ENCODE data around the gene COX6A1. TPM values are rescaled to one million over a fixed set of nuclear protein-coding genes. Genes with fewer than 3 reads are reported as not detected.

COX6A1 gene
- total and polyA plus RNA-seq, 4 experiments from 2014 or later: 144 to 1,220 (median 493) TPM

- Mint-ChIP-seq H3K27ac (peak overlapping the region; percentile 13 to 89 (median 53)), H3K9me3 (no peaks in the 10 kb centered on the region), H3K27me3 (no peaks in the 10 kb centered on the region), H3K4me1 (peaks cover 10 to 52% (median 35%) of the 10 kb centered on the region in 4 donors), H3K36me3 (peaks cover 38 to 60% of the 10 kb centered on the region in 2 donors), H3K4me3 (peak overlapping the region in 7 of 8 donors; percentile 17 to 64 (median 29))
- H3K36me3 ChIP-seq (ENCODE audit: insufficient read depth, low read length): peaks cover 39% of the 10 kb centered on the region
- DNase-seq: peak; percentile 44 to 55 (median 49)
- ChIA-PET POLR2A (ENCODE audit: partially characterized antibody) (interaction anchor here (0.6 to 2.1 kb wide), 4 partner anchors 10 to 22 kb away, joined by 3 to 6 read pairs (median 4); partner anchors contain the start of genes GATC and TRIAP1), CTCF (ENCODE audit: partially characterized antibody) (interaction anchor here (0.7 to 15.8 kb wide), 10 partner anchors 15 to 861 kb away, joined by 3 to 187 read pairs (median 4); partner anchors contain the start of genes COX6A1, GATC, PLA2G1B and POP5)
- intact Hi-C loops (cut with micrococcal nuclease): loop anchor here (1.0 kb wide), 2 partner anchors 27 to 110 kb away; no protein-coding TSS in a partner anchor
- H3K4me3 ChIP-seq (ENCODE audit: low read length in 2 of 2): no peak overlapping the region
- no peaks in the 10 kb centered on the region for H3K9me3 ChIP-seq (ENCODE audit: control insufficient read depth in 1 of 2, low read length in 2 of 2)
- peaks cover 40% of the 10 kb centered on the region for H3K4me1 ChIP-seq (ENCODE audit: insufficient read depth, low read length)
- no peaks in the 10 kb centered on the region for H3K27me3 ChIP-seq (ENCODE audit: insufficient read depth, low read length)
- no peak overlapping the region for H3K27ac ChIP-seq (ENCODE audit: low read depth, low read length)
These were observed 28.8 kb downstream of the COX6A1 start for GRCh38 chr12:120466560-120467315.

- Mint-ChIP-seq H3K36me3 (peaks cover 31 to 53% of the 10 kb centered on the region in 2 donors), H3K4me3 (peak overlapping the region; percentile 30 to 93 (median 88)), H3K9me3 (no peaks in the 10 kb centered on the region), H3K4me1 (peaks cover 10 to 56% (median 36%) of the 10 kb centered on the region in 4 donors), H3K27ac (peak overlapping the region in 6 of 7 donors; percentile 4 to 93 (median 58)), H3K27me3 (no peaks in the 10 kb centered on the region)
- intact Hi-C loops (cut with micrococcal nuclease): no loop called here
- ChIA-PET CTCF (ENCODE audit: partially characterized antibody) (interaction anchor here (1.6 to 15.8 kb wide), 8 partner anchors 16 to 112 kb away, joined by 4 to 187 read pairs (median 9); partner anchors contain the start of genes COX6A1, DYNLL1, GATC and TRIAP1), POLR2A (ENCODE audit: partially characterized antibody) (interaction anchor here (0.7 to 4.1 kb wide), 7 partner anchors 15 to 1799 kb away, joined by 4 to 42 read pairs (median 13); partner anchors contain the start of genes COX6A1, DYNLL1, GATC and POP5)
- no peak for DNase-seq
- no peak overlapping the region for H3K27ac ChIP-seq (ENCODE audit: low read depth, low read length)
- no peak overlapping the region for H3K4me3 ChIP-seq (ENCODE audit: low read length in 2 of 2)
- no peaks in the 10 kb centered on the region for H3K9me3 ChIP-seq (ENCODE audit: control insufficient read depth in 1 of 2, low read length in 2 of 2)
- H3K36me3 ChIP-seq (ENCODE audit: insufficient read depth, low read length): peaks cover 32% of the 10 kb centered on the region
- H3K27me3 ChIP-seq (ENCODE audit: insufficient read depth, low read length): no peaks in the 10 kb centered on the region
- peaks cover 40% of the 10 kb centered on the region for H3K4me1 ChIP-seq (ENCODE audit: insufficient read depth, low read length)
These were observed 29.5 kb downstream of the COX6A1 start for GRCh38 chr12:120467439-120467838.

GRCh38 chr12:120468325-120468820 is 30.5 kb downstream of the COX6A1 start:
- peaks cover 40% of the 10 kb centered on the region for H3K4me1 ChIP-seq (ENCODE audit: insufficient read depth, low read length)
- H3K9me3 ChIP-seq (ENCODE audit: control insufficient read depth in 1 of 2, low read length in 2 of 2): no peaks in the 10 kb centered on the region
- intact Hi-C loops (cut with micrococcal nuclease): loop anchor here (2.0 kb wide), 3 partner anchors 22 to 218 kb away; partner anchors contain the start of genes GATC, MLEC, RNF10 and TRIAP1
- peak overlapping the region; percentile 75 to 84 for H3K4me3 ChIP-seq (ENCODE audit: low read length in 2 of 2)
- ChIA-PET CTCF (ENCODE audit: partially characterized antibody) (interaction anchor here (0.6 to 15.8 kb wide), 13 partner anchors 11 to 460 kb away, joined by 3 to 187 read pairs (median 5); partner anchors contain the start of genes COX6A1, DYNLL1, GATC and SIRT4), POLR2A (ENCODE audit: partially characterized antibody) (interaction anchor here (0.6 to 4.1 kb wide), 16 partner anchors 9 to 1203 kb away, joined by 3 to 42 read pairs (median 10); partner anchors contain the start of genes COQ5, COX6A1, DYNLL1 and POP5)
- DNase-seq: peak in 2 of 5 donors; percentile 19 to 46
- Mint-ChIP-seq H3K36me3 (peaks cover 25 to 45% of the 10 kb centered on the region in 2 donors), H3K4me1 (peaks cover 10 to 62% (median 36%) of the 10 kb centered on the region in 4 donors), H3K9me3 (no peaks in the 10 kb centered on the region), H3K4me3 (peak overlapping the region; percentile 87 to 94 (median 89)), H3K27me3 (no peaks in the 10 kb centered on the region), H3K27ac (peak overlapping the region; percentile 89 to 95 (median 92))
- peaks cover 24% of the 10 kb centered on the region for H3K36me3 ChIP-seq (ENCODE audit: insufficient read depth, low read length)
- no peaks in the 10 kb centered on the region for H3K27me3 ChIP-seq (ENCODE audit: insufficient read depth, low read length)
- peak overlapping the region; percentile 79 for H3K27ac ChIP-seq (ENCODE audit: low read depth, low read length)

- no peaks in the 10 kb centered on the region for H3K9me3 ChIP-seq (ENCODE audit: control insufficient read depth in 1 of 2, low read length in 2 of 2)
- POLR2A ChIA-PET (ENCODE audit: partially characterized antibody): interaction anchor here (0.8 to 4.1 kb wide), 18 partner anchors 10 to 268 kb away, joined by 3 to 42 read pairs (median 8); partner anchors contain the start of genes COQ5, COX6A1, DYNLL1 and POP5
- H3K4me1 Mint-ChIP-seq: peaks cover 10 to 62% (median 36%) of the 10 kb centered on the region in 4 donors
- peaks cover 18% of the 10 kb centered on the region for H3K36me3 ChIP-seq (ENCODE audit: insufficient read depth, low read length)
- no peaks in the 10 kb centered on the region for H3K9me3 Mint-ChIP-seq
- peak overlapping the region; percentile 87 to 94 (median 91) for H3K4me3 Mint-ChIP-seq
- H3K27me3 Mint-ChIP-seq: no peaks in the 10 kb centered on the region
- peak in 3 of 5 donors; percentile 16 to 21 (median 19) for DNase-seq
- peak overlapping the region; percentile 75 to 84 for H3K4me3 ChIP-seq (ENCODE audit: low read length in 2 of 2)
- peak overlapping the region; percentile 79 for H3K27ac ChIP-seq (ENCODE audit: low read depth, low read length)
- H3K27me3 ChIP-seq (ENCODE audit: insufficient read depth, low read length): no peaks in the 10 kb centered on the region
- H3K36me3 Mint-ChIP-seq: peaks cover 20 to 40% of the 10 kb centered on the region in 2 donors
- CTCF ChIA-PET (ENCODE audit: partially characterized antibody): interaction anchor here (0.5 to 15.8 kb wide), 18 partner anchors 11 to 274 kb away, joined by 3 to 187 read pairs (median 4); partner anchors contain the start of genes COX6A1, DYNLL1, GATC and SIRT4
- H3K4me1 ChIP-seq (ENCODE audit: insufficient read depth, low read length): peaks cover 40% of the 10 kb centered on the region
- peak overlapping the region; percentile 89 to 95 (median 92) for H3K27ac Mint-ChIP-seq
- intact Hi-C loops (cut with micrococcal nuclease): loop anchor here (1.0 to 2.0 kb wide), 6 partner anchors 22 to 218 kb away; partner anchors contain the start of genes COX6A1, DYNLL1, GATC and MLEC
These were observed 31.0 kb downstream of the COX6A1 start for GRCh38 chr12:120468821-120469449.

- Histone ChIP-seq H3K4me1 (ENCODE audit: insufficient read depth, low read length) (peaks cover 40% of the 10 kb centered on the region), H3K4me3 (ENCODE audit: low read length in 2 of 2) (peak within 1 kb of the TSS; percentile 75 to 84), H3K36me3 (ENCODE audit: insufficient read depth, low read length) (peaks cover 12% of the 10 kb centered on the region), H3K27me3 (ENCODE audit: insufficient read depth, low read length) (no peaks in the 10 kb centered on the region), H3K9me3 (ENCODE audit: control insufficient read depth in 1 of 2, low read length in 2 of 2) (no peaks in the 10 kb centered on the region), H3K27ac (ENCODE audit: low read depth, low read length) (peak within 1 kb of the TSS; percentile 79)
- Mint-ChIP-seq H3K9me3 (no peaks in the 10 kb centered on the region), H3K4me1 (peaks cover 10 to 62% (median 35%) of the 10 kb centered on the region in 4 donors), H3K27me3 (no peaks in the 10 kb centered on the region), H3K27ac (peak within 1 kb of the TSS; percentile 89 to 97 (median 92)), H3K4me3 (peak within 1 kb of the TSS; percentile 87 to 94 (median 91)), H3K36me3 (peaks cover 13 to 33% of the 10 kb centered on the region in 2 donors)
- POLR2A ChIA-PET (ENCODE audit: partially characterized antibody): interaction anchor here (0.8 to 4.1 kb wide), 21 partner anchors 10 to 269 kb away, joined by 3 to 42 read pairs (median 5); partner anchors contain the start of genes COQ5, COX6A1, DYNLL1 and GATC
- intact Hi-C loops (cut with micrococcal nuclease): loop anchor here (1.0 to 2.0 kb wide), 6 partner anchors 23 to 217 kb away; partner anchors contain the start of genes COX6A1, DYNLL1, GATC and MLEC
- DNase-seq: peak; percentile 97 to 98 (median 97)
- CTCF ChIA-PET (ENCODE audit: partially characterized antibody): interaction anchor here (0.5 to 15.8 kb wide), 20 partner anchors 10 to 274 kb away, joined by 3 to 187 read pairs (median 4); partner anchors contain the start of genes COX6A1, DYNLL1, GATC and POP5
These were observed 31.7 kb downstream of the COX6A1 start, which contains the start of gene SRSF9 for GRCh38 chr12:120469450-120470149. SRSF9 (minus strand) TSS chr12:120469748; CDS start chr12:120469609, 139 bp downstream.
